ENCODE measurements around the gene IFI16. TPM values are rescaled to one million over a fixed set of nuclear protein-coding genes. Genes with fewer than 3 reads are reported as not detected.

The IFI16 gene
- total and polyA plus RNA-seq, 10 of the 15 experiments (the other 5 are each of a cell fraction or from before 2014, with no cell fraction given): 120 to 375 (median 188) TPM

DNA sequence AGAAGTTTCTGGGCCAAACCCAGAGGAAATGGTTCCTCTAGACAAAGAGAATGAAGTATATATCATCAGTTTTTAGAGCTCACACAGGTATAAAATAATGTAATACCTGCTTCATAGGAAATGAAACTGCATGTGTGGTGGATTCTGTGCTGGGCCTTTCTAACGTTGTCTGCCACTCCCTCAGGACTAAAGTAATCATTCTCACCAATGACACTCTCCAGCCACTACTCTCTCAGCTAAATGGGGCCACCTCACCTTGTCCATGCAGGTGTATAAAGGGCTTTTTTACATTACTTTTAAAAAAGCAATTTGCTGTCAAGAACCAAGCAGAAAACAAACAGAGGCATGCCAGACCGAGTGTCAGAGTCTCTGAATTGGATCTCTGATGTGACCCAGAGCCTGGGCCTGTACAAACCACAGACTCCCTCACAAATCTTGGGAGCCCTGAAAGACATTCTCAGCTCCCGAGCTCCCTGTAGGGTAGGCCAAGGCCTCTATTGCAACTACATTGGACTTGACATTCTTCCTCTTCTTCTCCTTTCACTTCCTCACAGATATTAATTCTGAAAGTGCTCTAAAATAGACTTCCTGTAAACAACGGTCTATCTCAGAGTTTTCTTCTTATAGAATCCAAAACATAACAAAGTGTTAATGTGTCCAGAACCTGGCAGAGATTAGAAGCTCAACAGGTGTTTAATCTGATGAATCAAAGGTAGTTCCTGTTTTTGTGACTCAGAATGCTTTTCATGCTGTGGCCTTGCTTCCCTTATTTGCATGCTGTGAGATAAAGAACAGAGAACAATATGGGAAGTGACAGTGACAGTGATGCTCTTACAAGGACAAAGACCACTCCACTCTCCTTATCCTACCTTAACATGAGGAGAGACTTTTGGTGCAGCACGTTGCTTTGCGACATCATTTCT is 58.3 kb downstream of the IFI16 start (continued):
- TF ChIP-seq STAT3 (IDR thresholded peaks at IDR 0.05; ENCODE audit: low read depth, low read length) (0 out of 2 replicates have a peak, but pooled peaks have one; percentile 91), EGR1 (IDR thresholded peaks at IDR 0.05; ENCODE audit: borderline replicate concordance in 1 of 2, low read depth in 2 of 2, low read length in 2 of 2) (peak in 1 of 2 experiments; percentile 44; a peak in 1 of 3 replicates), SREBF1 (IDR thresholded peaks at IDR 0.05; ENCODE audit: low read length) (no peak), SUZ12 (IDR thresholded peaks at IDR 0.05; ENCODE audit: unreplicated experiment) (no peak), TBL1XR1 (IDR thresholded peaks at IDR 0.05; ENCODE audit: low read depth, low read length) (peak; percentile 88; the same call in 1 of the 2 replicates), IKZF1 (conservative IDR thresholded peaks at IDR 0.05) (peak; percentile 96), RUNX3 (IDR thresholded peaks at IDR 0.05; ENCODE audit: low read length) (peak; percentile 69), HDAC6 (IDR thresholded peaks at IDR 0.05; ENCODE audit: unreplicated experiment) (no peak), FOS (IDR thresholded peaks at IDR 0.05; ENCODE audit: borderline replicate concordance, extremely low read depth, insufficient read length) (no peak), IKZF2 (IDR thresholded peaks at IDR 0.05) (peak; percentile 92), POLR2A (IDR thresholded peaks at IDR 0.05; ENCODE audit: low read depth, low read length) (peak; percentile 58), POU2F2 (IDR thresholded peaks at IDR 0.05; ENCODE audit: borderline replicate concordance, low read depth, low read length) (peak; percentile 94; the same call in 2 of the 3 replicates), YBX1 (IDR thresholded peaks at IDR 0.05) (no peak), ESRRA (IDR thresholded peaks at IDR 0.05; ENCODE audit: low read length) (no peak), DPF2 (IDR thresholded peaks at IDR 0.05) (peak; percentile 97), ATF3 (IDR thresholded peaks at IDR 0.05; ENCODE audit: borderline replicate concordance, extremely low read depth, low read depth, low read length) (no peak), SPI1 (IDR thresholded peaks at IDR 0.05; ENCODE audit: borderline replicate concordance, insufficient read depth, low read depth, low read length) (peak; percentile 96), TAF1 (IDR thresholded peaks at IDR 0.05; ENCODE audit: borderline replicate concordance, low read depth, low read length) (no peak)
- TF ChIP-seq, protein P1, sequence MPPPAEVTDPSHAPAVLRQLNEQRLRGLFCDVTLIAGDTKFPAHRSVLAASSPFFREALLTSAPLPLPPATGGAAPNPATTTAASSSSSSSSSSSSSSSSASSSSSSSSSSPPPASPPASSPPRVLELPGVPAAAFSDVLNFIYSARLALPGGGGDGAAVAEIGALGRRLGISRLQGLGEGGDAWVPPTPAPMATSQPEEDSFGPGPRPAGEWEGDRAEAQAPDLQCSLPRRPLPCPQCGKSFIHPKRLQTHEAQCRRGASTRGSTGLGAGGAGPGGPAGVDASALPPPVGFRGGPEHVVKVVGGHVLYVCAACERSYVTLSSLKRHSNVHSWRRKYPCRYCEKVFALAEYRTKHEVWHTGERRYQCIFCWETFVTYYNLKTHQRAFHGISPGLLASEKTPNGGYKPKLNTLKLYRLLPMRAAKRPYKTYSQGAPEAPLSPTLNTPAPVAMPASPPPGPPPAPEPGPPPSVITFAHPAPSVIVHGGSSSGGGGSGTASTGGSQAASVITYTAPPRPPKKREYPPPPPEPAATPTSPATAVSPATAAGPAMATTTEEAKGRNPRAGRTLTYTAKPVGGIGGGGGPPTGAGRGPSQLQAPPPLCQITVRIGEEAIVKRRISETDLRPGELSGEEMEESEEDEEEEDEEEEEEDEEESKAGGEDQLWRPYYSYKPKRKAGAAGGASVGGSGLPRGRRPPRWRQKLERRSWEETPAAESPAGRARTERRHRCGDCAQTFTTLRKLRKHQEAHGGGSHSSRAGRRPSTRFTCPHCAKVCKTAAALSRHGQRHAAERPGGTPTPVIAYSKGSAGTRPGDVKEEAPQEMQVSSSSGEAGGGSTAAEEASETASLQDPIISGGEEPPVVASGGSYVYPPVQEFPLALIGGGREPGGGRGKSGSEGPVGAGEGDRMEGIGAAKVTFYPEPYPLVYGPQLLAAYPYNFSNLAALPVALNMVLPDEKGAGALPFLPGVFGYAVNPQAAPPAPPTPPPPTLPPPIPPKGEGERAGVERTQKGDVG (CRISPR knock-in tag; IDR thresholded peaks at IDR 0.05): no peak
- TF ChIP-seq, protein P2, sequence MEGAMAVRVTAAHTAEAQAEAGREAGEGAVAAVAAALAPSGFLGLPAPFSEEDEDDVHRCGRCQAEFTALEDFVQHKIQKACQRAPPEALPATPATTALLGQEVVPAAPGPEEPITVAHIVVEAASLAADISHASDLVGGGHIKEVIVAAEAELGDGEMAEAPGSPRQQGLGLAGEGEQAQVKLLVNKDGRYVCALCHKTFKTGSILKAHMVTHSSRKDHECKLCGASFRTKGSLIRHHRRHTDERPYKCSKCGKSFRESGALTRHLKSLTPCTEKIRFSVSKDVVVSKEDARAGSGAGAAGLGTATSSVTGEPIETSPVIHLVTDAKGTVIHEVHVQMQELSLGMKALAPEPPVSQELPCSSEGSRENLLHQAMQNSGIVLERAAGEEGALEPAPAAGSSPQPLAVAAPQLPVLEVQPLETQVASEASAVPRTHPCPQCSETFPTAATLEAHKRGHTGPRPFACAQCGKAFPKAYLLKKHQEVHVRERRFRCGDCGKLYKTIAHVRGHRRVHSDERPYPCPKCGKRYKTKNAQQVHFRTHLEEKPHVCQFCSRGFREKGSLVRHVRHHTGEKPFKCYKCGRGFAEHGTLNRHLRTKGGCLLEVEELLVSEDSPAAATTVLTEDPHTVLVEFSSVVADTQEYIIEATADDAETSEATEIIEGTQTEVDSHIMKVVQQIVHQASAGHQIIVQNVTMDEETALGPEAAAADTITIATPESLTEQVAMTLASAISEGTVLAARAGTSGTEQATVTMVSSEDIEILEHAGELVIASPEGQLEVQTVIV (IDR thresholded peaks at IDR 0.05; ENCODE audit: borderline replicate concordance, partially characterized antibody): no peak
- TF ChIP-seq, protein P3, sequence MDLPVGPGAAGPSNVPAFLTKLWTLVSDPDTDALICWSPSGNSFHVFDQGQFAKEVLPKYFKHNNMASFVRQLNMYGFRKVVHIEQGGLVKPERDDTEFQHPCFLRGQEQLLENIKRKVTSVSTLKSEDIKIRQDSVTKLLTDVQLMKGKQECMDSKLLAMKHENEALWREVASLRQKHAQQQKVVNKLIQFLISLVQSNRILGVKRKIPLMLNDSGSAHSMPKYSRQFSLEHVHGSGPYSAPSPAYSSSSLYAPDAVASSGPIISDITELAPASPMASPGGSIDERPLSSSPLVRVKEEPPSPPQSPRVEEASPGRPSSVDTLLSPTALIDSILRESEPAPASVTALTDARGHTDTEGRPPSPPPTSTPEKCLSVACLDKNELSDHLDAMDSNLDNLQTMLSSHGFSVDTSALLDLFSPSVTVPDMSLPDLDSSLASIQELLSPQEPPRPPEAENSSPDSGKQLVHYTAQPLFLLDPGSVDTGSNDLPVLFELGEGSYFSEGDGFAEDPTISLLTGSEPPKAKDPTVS (IDR thresholded peaks at IDR 0.05; ENCODE audit: low read depth, low read length): no peak
